ENCODE results near the gene RUNX2.
"Not testable (repeated sequence)": the region's sequence is repeated elsewhere in the genome, so short reads cannot be mapped to it uniquely, and the experiment has no call there.

The RUNX2 gene

DNA sequence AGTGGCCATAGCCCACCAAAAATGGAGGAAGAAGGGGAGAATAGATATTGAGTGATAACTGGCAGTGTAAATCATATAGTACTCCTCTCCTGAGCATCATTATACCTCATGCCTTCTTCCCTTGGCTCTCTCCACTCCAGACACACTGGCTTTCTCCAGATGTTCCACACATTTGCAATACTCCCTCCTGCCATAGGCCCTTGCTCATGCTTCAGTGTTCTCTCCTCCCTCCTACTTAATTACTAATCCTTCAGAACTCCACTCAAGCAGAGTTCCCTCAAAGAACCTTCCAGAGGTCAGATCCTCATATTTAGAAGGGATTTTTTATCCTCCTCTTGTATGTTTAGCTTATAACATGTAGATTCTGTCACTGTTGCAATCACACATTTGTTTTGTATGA lies 329.1 kb downstream of the RUNX2 start:
- no peak for DNase-seq

DNA sequence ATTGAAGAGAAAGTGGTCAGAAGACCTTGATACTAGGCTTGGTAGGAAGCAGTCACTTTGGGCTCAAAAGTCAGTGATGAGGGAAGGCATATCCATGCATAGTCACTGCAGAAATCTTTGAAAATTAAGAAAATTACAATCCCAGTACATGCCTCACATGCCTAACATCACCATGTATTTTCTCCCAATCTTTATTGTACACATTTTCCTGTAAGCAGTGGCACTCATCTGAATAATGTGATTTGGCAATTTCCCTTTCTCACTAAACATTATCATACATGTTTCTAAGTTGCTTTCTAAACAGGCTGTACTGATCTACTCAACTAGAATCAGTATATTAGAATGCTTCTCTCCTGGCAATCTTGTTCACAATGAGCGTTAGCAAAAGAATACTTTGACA lies 330.3 kb downstream of the RUNX2 start:
- DNase-seq, result no peak

DNA sequence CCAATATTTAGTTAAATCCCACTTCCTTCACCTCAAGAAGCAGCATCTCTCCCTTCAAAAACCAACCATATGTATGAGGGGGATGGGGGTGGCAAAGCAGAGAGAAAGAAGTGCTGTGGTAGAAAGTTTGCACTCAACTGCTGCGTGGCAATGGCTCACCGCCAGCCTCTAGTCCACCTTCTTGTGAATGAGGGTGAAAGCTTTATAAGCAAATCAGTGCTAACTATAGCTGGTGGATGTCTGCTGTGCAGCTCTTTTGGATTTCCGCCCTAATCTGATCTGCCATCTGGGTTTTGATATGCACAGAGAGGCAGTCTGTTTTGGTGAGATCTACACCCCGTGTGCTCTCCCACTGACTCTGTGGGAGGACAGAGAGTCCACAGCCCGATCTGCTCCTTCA lies 330.8 kb downstream of the RUNX2 start:
- DNase-seq, result no peak

DNA sequence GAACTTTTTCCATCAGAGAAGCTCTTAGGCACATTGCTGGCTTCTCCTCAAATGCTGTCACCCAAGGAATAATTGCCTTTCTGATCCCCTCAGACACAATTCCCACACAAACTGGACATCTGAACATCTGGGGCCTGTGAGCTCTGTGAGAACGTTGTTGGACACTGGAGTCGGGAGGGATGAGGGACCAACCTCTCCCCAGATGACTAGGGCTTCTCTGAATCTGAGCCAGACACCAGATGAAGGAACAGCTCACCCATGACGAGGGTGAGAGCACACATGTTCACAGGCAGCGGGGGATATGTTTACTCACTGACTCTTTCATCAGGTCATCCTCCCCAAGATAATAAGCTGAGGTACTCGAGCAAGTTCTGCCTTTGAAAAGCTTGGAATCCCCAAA lies 333.5 kb downstream of the RUNX2 start:
- DNase-seq, result no peak

DNA sequence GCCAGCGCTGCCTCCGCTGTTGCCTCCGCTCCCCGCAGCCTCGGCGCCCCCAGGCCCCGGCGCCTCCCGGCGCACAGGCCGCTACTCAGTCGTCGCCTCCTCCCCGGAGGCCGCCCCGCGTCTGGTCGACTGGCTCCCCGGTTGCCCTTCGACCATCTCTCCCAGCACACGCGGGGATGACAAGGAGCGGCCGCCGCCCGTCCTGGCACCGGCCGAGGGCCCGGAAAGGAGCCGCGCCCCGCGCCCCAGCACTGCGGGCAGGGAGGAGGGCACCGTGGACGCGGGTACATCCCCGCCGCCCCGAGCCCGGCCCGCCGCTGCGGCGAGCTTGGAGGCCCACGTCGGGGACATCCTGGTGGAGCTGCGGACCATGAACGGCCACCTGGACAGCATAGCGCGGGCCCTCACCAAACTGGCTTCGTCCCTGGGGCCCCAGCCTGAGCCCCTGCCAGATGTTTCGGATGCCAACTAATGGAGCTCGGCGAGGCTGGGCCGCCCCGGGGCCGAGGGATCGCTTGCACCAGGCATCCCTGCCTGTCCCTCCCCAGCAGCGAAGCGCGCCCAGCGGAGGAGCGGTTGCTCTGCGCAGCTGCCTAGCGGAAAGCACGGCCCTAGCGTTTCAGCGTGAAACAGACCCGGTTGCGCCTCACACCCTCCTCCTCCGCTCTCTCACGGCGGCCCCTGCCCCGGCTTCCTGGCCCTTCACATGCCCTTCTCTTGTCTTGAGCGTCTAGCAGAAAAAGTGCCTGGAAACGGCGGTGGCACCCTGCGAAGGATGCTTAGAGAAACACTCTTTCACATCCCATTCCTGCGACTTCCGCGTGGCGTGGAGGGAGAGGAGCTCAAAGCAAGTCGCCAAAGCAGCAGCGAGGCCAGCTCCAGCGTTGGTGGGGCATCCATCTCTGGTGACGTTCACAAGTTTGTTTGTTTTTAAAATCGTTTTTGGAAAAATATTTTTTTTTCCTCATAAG lies 335.4 kb downstream of the RUNX2 start:
- no peak for DNase-seq

DNA sequence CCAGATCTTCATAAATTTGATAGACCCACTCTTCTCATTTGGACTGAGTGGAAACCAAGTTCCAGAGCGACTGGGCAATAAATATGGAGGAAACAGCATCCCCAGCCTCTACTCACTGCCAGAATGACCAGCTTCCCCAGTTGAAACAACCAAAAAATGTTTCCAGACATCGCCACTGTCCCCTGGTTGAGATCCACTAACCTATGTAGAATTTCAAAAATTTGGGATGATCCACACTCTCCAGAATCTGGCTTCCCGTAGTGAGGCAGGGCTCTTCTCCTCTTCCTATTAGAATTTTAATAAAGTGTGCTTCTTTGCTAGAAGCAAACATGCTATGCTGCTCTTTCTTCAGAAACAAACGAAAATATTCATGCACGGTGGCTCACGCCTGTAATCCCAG lies 336.6 kb downstream of the RUNX2 start:
- no peak for DNase-seq

DNA sequence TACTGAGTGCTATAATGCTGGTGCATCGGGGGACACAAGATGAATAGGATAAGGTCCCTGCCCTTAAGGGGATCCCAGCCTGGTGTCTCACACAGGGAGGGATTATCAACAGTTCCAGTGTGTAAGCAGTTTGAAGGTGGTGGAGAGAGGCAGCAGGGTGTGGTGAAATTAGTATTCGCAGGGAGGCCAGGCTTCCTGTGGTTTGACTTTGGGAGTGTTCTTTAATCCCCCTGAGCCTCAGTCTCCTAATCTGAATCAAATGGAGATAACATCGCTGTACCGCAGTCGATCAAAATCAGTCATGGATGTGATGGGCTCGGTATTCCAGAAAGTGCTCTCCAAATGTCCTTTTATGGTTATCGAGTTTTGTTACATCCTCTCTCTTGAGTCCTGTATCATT lies 337.7 kb downstream of the RUNX2 start:
- DNase-seq, result no peak

DNA sequence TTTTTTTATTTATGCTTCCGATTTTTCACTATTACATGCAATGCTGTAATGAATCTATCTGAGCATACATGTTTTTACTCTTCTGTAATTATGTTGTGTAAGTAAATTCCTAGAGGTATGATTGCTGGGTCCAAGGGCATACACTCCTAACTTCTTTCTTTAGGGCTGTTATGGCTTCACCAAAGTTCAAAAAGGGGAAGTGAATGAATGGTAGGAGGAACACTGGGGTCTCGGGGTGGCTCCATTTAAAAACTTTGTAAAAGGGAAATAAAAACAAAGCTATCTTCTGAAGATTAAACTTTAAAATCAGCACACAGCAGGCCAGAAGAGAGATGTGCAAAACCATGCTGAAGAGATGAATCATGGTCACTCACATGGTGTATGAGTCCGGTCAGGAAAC lies 338.7 kb downstream of the RUNX2 start:
- DNase-seq, result no peak

DNA sequence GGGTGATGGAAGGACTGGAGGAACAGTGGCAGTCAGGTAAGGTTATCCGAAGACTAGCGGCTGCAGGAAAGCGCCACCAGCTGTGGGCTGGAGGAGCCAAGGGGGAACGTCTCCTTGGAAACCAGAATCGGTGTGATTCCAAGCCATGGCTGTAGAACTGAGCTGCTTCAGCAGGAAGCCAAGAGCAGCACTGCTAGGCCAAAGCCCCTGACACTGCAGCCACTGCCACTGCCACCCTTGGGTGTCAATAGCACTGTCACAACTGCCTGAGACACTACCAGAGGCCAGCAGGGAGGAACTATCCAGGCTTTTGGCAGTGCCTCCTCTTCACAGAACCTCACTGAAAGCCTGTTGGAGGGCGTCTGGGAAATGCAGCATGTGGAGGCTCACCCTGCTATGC lies 339.2 kb downstream of the RUNX2 start:
- no peak for DNase-seq

DNA sequence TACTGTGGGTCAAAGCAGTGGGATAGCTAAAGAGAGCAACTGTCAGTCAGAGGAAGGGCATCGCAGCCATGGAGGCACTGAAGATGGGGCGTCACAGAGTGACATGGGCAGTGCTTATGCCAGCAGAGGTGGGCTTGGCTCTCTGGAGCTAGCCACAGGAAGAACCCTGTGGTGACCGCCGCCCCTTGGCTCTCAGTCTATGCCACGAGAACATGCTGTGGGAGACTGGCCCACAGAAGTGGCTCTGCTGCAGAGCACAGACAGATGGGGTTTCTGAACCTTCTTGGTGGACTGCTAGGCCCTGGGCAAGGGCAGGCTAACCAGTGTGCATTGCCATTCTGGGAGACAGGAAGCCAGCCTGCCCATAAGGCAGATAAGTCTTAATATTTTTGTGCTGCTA lies 339.6 kb downstream of the RUNX2 start:
- no peak for DNase-seq

DNA sequence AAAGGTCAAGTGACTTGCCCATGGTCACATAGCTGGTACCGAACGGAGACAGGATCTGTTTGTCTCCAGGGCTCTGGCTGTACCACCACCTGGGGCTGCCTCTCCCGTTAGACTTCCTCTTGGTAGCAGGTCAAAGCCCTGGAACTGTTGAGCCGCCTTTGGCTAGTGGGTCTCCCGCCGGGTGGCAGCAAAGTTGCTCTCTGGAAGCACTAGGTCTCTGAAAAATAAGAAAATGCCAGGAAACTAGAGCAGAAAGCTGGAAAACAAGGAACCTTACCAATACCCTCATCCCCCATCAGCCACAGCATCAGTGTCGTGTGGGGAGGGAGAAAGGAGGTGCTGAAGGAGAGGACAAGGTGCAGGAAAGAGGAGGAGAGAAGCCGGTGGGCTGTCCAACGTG lies 340.6 kb downstream of the RUNX2 start:
- DNase-seq, result no peak

DNA sequence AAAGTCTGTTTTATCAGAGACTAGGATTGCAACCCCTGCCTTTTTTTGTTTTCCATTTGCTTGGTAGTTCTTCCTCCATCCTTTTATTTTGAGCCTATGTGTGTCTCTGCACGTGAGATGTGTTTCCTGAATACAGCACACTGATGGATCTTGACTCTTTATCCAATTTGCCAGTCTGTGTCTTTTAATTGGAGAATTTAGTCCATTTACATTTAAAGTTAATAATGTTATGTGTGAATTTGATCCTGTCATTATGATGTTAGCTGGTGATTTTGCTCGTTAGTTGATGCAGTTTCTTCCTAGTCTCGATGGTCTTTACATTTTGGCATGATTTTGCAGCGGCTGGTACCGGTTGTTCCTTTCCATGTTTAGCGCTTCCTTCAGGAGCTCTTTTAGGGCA lies 345.0 kb downstream of the RUNX2 start:
- DNase-seq, result not testable (repeated sequence)

DNA sequence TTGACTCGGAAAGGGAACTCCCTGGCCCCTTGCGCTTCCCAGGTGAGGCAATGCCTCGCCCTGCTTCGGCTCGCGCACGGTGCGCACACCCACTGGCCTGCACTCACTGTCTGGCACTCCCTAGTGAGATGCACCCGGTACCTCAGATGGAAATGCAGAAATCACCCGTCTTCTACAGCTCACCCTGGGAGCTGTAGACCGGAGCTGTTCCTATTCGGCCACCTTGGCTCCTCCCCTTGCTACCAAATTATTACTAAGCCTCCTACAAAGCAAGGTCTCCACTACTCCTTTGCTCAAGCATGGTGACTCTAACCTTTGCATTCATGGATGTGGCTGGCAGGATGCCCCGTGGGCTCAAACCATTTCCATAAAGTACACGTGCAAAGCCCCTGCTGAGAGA lies 347.0 kb downstream of the RUNX2 start:
- DNase-seq, result not testable (repeated sequence)

DNA sequence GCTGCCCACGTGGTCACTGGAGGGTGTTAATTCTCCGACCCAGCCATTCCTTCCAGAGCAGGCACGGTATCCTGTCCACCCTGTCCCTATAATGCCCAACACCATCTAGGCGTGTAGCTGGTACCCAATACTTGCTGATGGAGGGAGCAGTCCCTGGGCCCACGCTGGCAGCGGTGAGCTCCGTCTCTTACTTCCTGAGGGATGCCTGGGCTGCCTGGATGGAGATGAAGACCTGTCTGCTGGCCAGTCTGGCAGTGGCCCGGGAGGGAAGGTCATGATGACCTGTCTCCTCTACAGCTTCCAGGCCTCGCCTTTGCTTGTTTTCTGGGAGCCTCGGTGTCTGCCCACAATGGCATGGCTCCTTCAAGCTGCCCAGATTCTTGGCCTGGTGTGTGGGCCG lies 347.5 kb downstream of the RUNX2 start:
- DNase-seq, result no peak

DNA sequence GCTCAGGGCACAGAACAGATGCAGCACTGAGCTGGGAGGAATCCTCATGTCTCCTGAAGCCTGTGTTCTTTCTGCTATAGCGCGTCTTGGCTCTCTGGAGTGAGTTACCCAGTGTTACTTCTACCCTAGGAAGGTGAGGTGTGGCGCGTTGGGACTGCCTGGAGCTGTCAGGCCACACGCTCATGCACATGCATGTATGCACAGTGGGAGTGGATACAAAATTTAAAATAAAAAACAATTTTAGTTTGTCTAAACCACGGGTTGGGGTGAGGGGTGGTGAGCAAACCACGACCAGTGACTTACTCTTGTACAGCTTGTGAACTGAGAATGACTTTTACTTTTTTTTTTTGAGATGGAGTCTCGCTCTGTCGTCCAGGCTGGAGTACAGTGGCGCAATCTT lies 348.2 kb downstream of the RUNX2 start:
- no peak for DNase-seq

DNA sequence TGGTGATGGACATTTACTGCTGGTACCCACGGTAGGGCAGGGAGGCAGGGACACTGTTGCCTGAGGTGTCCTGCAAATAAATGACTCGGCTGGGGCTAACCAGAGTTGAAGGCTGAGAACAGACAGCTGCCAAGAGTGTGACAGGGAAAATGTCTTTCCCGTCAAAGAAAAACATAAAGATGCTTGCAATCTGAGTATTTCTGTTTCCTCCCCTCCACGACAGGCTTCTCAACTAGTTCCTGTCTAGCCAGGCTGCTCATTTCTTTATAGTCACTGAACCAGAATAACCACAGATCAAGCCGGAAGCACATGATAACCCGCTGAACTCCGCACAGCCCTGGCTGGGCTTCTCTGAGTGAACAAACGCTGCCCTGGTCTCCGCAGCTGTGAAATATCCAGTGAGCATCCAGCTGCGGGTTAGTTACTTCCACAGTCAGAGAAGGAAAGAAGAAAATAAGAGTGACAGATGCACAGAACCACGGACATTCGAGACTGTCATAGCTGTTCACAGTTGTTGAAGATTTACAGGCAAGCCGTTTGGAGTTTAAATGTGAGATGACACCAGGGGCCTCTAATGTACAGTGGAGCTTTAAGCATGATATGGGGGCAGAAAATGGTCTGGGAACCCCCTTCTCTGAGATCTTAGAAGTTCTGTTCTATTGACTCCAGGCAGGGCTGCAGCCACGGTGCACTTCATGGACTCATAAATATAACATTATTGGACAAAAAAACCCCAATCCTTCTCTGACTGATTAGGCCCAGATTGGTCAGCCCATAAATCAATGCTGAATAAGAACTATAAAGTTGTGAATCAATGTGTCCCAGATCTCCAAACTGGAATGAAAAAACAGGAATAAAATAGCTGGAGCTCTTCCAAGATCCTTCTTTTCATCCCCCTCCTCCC lies 349.5 kb downstream of the RUNX2 start:
- no peak for DNase-seq

DNA sequence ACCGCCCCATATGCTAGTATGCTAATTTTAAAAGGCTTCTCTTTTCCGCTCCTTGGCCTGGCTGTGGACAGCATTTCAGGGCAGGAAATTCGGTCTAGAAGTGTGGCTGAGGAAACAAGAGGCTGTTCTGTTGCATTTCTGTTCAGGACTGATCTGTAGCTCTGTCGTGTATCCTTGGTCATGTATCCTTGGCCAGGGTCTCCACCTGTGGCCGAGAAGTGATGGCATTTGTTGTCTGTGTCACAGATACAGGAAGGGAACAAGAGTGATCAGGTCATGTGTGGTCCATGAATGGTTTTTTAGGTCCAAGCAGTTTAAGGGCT lies 350.1 kb downstream of the RUNX2 start:
- DNase-seq, result no peak

DNA sequence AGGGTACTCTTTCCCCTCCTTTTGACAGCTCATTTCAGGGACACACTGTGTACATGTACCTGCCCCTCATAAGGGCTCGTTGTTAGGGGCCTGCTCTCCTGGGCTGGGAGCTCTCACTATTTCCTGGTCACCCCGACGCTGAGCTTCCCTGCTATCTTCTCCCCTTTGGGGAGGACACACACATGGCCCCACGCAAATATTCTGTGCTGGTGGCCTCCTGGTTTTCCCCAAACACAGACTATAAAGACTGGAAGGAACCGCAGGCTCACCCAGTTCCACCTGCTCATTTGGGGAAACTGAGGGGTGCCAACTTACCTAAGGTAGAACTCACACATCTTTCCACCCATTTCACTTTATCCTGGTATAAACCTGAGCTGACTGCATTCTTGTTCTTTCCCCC lies 351.0 kb downstream of the RUNX2 start:
- DNase-seq, result no peak

DNA sequence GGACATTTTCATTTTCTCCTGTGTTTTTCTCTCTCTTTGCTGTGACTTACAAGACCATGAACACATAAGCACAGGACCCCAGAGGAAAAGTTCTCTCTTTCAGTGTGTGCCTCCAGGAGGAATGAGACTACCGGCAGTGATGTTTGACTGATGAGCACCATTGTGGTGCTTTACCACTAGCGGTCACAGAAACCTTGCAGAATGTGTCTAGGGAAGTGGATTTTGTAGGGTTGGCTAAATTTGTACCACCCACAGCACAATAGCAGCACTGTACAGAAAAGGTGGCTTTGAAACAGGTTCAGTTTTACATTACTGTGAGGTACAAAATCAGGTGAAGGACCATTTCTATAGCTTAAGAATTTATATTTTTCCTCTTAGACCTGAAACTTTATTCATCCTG lies 351.5 kb downstream of the RUNX2 start:
- DNase-seq, result no peak

DNA sequence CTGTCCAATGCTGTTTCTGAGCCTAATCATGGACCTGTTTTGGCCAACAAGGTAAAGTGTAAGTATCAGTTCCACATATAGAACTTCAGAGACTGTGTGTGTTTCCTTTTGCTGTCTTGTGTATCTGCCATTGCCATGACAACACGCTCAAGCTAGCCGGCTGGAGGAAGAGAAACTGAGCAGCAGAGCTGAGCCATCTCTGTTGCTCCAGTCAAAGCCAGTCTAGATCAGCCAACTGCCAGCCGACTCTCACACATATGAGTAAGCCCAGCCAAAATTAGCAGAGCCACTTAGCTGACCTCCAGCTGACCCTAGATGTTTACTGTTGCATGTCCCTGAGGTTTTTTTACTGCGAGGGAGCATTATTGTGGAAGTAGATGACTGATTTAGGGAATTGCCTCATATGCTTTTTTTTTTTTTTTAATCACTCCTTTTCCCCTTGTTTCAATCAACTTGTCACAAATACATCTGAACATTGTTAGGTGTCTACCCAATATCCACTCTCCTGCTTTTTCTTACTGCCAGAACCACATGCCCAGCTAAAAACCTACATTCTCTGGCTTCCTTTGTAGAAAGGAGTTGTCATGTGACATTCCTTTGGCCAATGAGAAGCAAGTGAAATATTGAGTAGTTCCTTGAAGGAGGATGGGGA lies 353.9 kb downstream of the RUNX2 start:
- DNase-seq, result no peak

DNA sequence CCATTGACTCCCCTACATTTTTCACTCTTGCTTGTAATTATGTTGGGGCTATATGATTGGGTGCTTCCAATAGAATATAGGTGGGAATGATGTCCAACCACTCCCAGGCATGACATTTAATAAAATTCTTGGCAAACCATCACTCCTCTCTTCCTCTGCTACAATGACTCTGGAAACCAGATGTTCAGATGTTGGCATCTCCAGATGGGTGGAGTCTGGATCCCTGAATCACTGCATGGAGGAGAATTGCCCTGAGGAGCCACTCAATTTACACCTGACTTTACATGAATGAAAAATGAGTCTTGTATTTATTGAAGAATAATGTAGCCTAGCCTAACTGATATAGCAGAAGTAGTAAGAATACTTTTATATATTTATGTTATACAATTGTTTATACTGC lies 356.3 kb downstream of the RUNX2 start:
- DNase-seq, result no peak

DNA sequence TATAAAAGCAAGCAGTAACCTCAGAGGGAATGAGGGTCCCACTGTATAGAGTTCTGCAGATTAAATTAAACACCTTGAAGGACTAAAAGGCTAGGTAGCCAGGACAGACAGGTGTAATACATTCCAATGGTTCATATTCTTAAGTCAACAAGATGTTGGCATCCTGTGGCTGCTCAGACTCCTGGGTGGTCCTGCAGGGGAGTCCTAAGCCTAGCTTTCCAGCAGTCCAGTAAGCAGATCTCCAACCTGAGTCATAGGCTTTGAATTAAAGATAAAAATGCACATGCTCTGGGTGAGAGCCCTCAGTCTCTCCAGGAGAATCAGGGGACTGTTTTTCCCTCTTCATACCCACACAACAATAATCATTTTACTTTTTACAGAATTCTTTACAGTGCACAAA lies 356.9 kb downstream of the RUNX2 start:
- DNase-seq, result no peak

DNA sequence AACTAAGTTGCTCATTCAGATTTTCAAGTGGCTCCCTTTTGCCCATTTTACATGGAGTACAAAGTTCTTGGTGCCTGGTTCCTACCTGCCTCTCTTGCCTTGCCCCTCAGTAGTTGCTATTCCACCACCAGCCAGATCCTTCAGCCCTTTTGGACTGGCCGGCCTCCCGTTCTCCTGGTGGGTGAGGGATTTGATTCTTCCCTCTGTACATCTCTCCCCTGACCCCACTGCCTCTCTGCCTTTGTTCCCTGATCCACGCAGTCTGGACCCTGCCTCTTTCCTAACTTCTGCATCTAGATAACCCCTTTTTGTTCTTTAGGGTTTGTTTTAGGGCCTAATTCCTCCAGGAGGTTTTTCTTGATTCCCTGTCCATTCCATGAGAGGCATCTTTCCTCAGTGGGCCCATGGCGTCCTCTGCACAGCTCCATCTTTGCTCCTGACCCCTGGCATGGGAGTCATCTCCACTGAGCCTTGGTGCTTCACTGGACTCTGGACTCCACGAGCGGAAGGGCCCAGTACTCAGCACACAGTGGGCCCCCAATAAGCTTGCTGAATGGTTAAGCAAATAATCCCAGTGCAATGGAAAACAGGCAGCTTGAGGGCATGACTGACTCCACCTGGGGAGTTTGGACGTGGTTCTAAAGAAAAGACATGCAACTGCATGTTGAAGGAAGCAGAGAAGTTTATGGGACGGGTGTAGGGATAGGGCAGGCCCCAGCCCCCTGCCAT lies 358.9 kb downstream of the RUNX2 start:
- no peak for DNase-seq
